HepG2 (cell line): ENCODE results near the gene STK17A. TPM values are rescaled to one million over a fixed set of nuclear protein-coding genes. Genes with fewer than 3 reads are reported as not detected.

Experiments
- ATAD3A ChIP-seq: sonication (generic); formaldehyde crosslinking; IDR thresholded peaks from 2 replicates; pipeline ENCODE4 v1.4.0; 2020; ENCODE audit warnings: missing genetic modification reagents
- ATF7 ChIP-seq, 2 experiments: fragments of 450-650 bp in 1 of 2; sonication (generic) in 1 of 2; formaldehyde crosslinking in 1 of 2; IDR thresholded peaks; 2 replicates each; pipeline versions ENCODE4 v1.4.0 to v1.6.1; 2016 to 2020; ENCODE audit warnings: antibody characterized with exemption in 1 of 2, mild to moderate bottlenecking in 1 of 2, missing genetic modification reagents in 1 of 2
- BRCA1 ChIP-seq: sonication (generic); formaldehyde crosslinking; IDR thresholded peaks from 2 replicates; pipeline ENCODE4 v1.4.0; 2020; ENCODE audit warnings: missing genetic modification reagents
- CREB1 ChIP-seq, 2 experiments: fragments of 450-650 bp in 1 of 2; IDR thresholded peaks; 2 replicates each; pipeline ENCODE4 v1.6.1; 2016 to 2017; ENCODE audit warnings: control low read depth in 1 of 2, mild to moderate bottlenecking in 1 of 2, missing compliant biosample characterization in 1 of 2, missing genetic modification characterization in 1 of 2
- EZH2 ChIP-seq: conservative IDR thresholded peaks from 2 replicates; pipeline ENCODE4 v1.6.1; 2012; ENCODE audit warnings: mild to moderate bottlenecking, low read depth, low read length, moderate library complexity
- GPN1 ChIP-seq: sonication (generic); formaldehyde crosslinking; IDR thresholded peaks from 2 replicates; pipeline ENCODE4 v1.5.1; 2020; ENCODE audit warnings: missing genetic modification reagents, borderline replicate concordance
- HDAC6 ChIP-seq: fragments of 200-600 bp; sonication (generic); IDR thresholded peaks from 2 replicates; pipeline ENCODE4 v1.7.0; 2017; ENCODE audit warnings: mild to moderate bottlenecking, antibody characterized with exemption, low read length, low read depth
- HNRNPLL ChIP-seq: fragments of 200-400 bp; formaldehyde crosslinking; IDR thresholded peaks from 2 replicates; pipeline ENCODE4 v1.6.1; 2017; ENCODE audit warnings: mild to moderate bottlenecking, low read depth, low read length; ENCODE audit not compliant: poor library complexity, severe bottlenecking
- HOXA9 ChIP-seq: sonication (generic); formaldehyde crosslinking; IDR thresholded peaks from 2 replicates; pipeline ENCODE4 v1.8.1; 2022; ENCODE audit warnings: missing genetic modification reagents, mild to moderate bottlenecking, moderate library complexity, borderline replicate concordance
- IKZF5 ChIP-seq: IDR thresholded peaks from 2 replicates; pipeline ENCODE4 v1.6.1; 2018; ENCODE audit warnings: missing genetic modification reagents, mild to moderate bottlenecking, missing compliant biosample characterization
- MAZ ChIP-seq, 2 experiments: sonication (generic) in 1 of 2; formaldehyde crosslinking in 1 of 2; IDR thresholded peaks; 2 replicates each; pipeline versions ENCODE4 v1.5.0 to v1.6.1; 2012 to 2020; ENCODE audit warnings: low read depth in 2 of 2, mild to moderate bottlenecking in 2 of 2, borderline replicate concordance in 1 of 2, improper control_type of control experiment in 1 of 2, low read length in 1 of 2, missing genetic modification reagents in 1 of 2, moderate library complexity in 1 of 2
- MEIS2 ChIP-seq: sonication (generic); formaldehyde crosslinking; IDR thresholded peaks from 2 replicates; pipeline ENCODE4 v1.9.0; 2021; ENCODE audit warnings: mild to moderate bottlenecking, missing genetic modification reagents
- NKX3-1 ChIP-seq: sonication (generic); formaldehyde crosslinking; IDR thresholded peaks from 2 replicates; pipeline ENCODE4 v1.5.0; 2020; ENCODE audit warnings: missing genetic modification reagents
- ONECUT2 ChIP-seq: sonication (generic); formaldehyde crosslinking; IDR thresholded peaks from 2 replicates; pipeline ENCODE4 v1.4.0; 2020; ENCODE audit warnings: missing genetic modification reagents
- PHF20 ChIP-seq: sonication (generic); formaldehyde crosslinking; IDR thresholded peaks from 2 replicates; pipeline ENCODE4 v1.5.0; 2020; ENCODE audit warnings: mild to moderate bottlenecking, missing genetic modification reagents
- SKIL ChIP-seq: sonication (generic); formaldehyde crosslinking; IDR thresholded peaks from 2 replicates; pipeline ENCODE4 v1.8.0; 2022; ENCODE audit warnings: missing genetic modification reagents, mild to moderate bottlenecking, moderate library complexity, borderline replicate concordance
- SMYD3 ChIP-seq: sonication (generic); formaldehyde crosslinking; IDR thresholded peaks from 2 replicates; pipeline ENCODE4 v1.8.1; 2023; ENCODE audit warnings: mild to moderate bottlenecking, missing genetic modification reagents
- SOX6 ChIP-seq, 2 experiments: fragments of 450-650 bp in 1 of 2; sonication (generic) in 1 of 2; formaldehyde crosslinking in 1 of 2; IDR thresholded peaks; 2 replicates each; pipeline versions ENCODE4 v1.4.0 to v1.6.1; 2017 to 2020; ENCODE audit warnings: antibody characterized with exemption in 1 of 2, mild to moderate bottlenecking in 1 of 2, missing genetic modification reagents in 1 of 2
- THAP7 ChIP-seq: sonication (generic); formaldehyde crosslinking; IDR thresholded peaks from 2 replicates; pipeline ENCODE4 v1.8.1; 2023; ENCODE audit warnings: mild to moderate bottlenecking, missing genetic modification reagents
- ZMAT5 ChIP-seq: sonication (generic); formaldehyde crosslinking; IDR thresholded peaks from 2 replicates; pipeline ENCODE4 v1.5.0; 2020; ENCODE audit warnings: mild to moderate bottlenecking, low read depth, missing genetic modification reagents, borderline replicate concordance
- ZNF138 ChIP-seq: sonication (generic); formaldehyde crosslinking; IDR thresholded peaks from 2 replicates; pipeline ENCODE4 v1.5.0; 2020; ENCODE audit warnings: mild to moderate bottlenecking, low read depth, missing genetic modification reagents
- ZNF234 ChIP-seq: sonication (generic); formaldehyde crosslinking; conservative IDR thresholded peaks from 2 replicates; pipeline ENCODE4 v1.5.1; 2020; ENCODE audit warnings: mild to moderate bottlenecking, missing genetic modification reagents
- ZNF569 ChIP-seq: sonication (generic); formaldehyde crosslinking; IDR thresholded peaks from 2 replicates; pipeline ENCODE4 v1.5.0; 2020; ENCODE audit warnings: mild to moderate bottlenecking, missing genetic modification reagents, moderate library complexity, borderline replicate concordance
- ZNF589 ChIP-seq: sonication (generic); formaldehyde crosslinking; conservative IDR thresholded peaks from 2 replicates; pipeline ENCODE4 v1.8.0; 2022; ENCODE audit warnings: mild to moderate bottlenecking, moderate library complexity, missing genetic modification reagents
- ZNF773 ChIP-seq: sonication (generic); formaldehyde crosslinking; IDR thresholded peaks from 2 replicates; pipeline ENCODE4 v1.4.0; 2020; ENCODE audit warnings: missing genetic modification reagents, borderline replicate concordance
- polyA plus RNA-seq, 8 experiments: library from polyadenylated mRNA; depleted of rRNA in 3 of 8; stranded (reverse) in 7 of 8; unstranded in 1 of 8; fragments of >200 nt; fragmentation: Illumina TruSeq in 4 of 8; extraction: Trizol in 4 of 8; gene quantifications; 2 replicates each; pipeline versions ENCODE4 v1.2.1 to v1.2.3, GENCODE V29; 2011 to 2016; ENCODE audit warnings: low read depth in 4 of 8, missing spikeins in 1 of 8, mixed read lengths in 1 of 8; ENCODE audit not compliant: insufficient read depth in 1 of 8
- total RNA-seq, 5 experiments: library from RNA; depleted of rRNA; stranded (reverse); fragments of >200 nt; fragmentation: Illumina TruSeq; extraction: Trizol; gene quantifications; 2 replicates each; pipeline ENCODE4 v1.2.3, GENCODE V29; 2016; ENCODE audit warnings: low read depth in 1 of 5

STK17A gene
- total and polyA plus RNA-seq, 2 of the 13 experiments (the other 11 are each of a cell fraction or from before 2014, with no cell fraction given), result 18.6 to 24.3 TPM

- TF ChIP-seq ZNF589 (CRISPR knock-in tag) (no peak), ATF7 (IDR thresholded peaks at IDR 0.05) (no peak), ATF7 (CRISPR knock-in tag; IDR thresholded peaks at IDR 0.05) (no peak), SOX6 (IDR thresholded peaks at IDR 0.05) (no peak), SOX6 (CRISPR knock-in tag; IDR thresholded peaks at IDR 0.05) (peak; percentile 11; the same call in 1 of the 2 replicates), SKIL (CRISPR knock-in tag) (no peak), ZMAT5 (no peak), HNRNPLL (peak; percentile 12), THAP7 (CRISPR knock-in tag) (no peak), ATAD3A (CRISPR knock-in tag) (no peak), BRCA1 (CRISPR knock-in tag) (no peak), HDAC6 (no peak), NKX3-1 (CRISPR knock-in tag) (no peak), ZNF138 (CRISPR knock-in tag) (no peak), ONECUT2 (CRISPR knock-in tag) (no peak), EZH2 (no peak), PHF20 (CRISPR knock-in tag) (no peak), HOXA9 (CRISPR knock-in tag) (no peak), IKZF5 (CRISPR knock-in tag) (no peak), GPN1 (no peak), MAZ (IDR thresholded peaks at IDR 0.05; ENCODE audit: borderline replicate concordance, low read depth, low read length) (no peak), MAZ (CRISPR knock-in tag; IDR thresholded peaks at IDR 0.05; ENCODE audit: low read depth) (peak; percentile 21; the same call in 1 of the 2 replicates), MEIS2 (CRISPR knock-in tag) (no peak), CREB1 (IDR thresholded peaks at IDR 0.05) (no peak), CREB1 (CRISPR knock-in tag; IDR thresholded peaks at IDR 0.05) (no peak), ZNF234 (no peak), ZNF773 (no peak), ZNF569 (CRISPR knock-in tag) (no peak), SMYD3 (no peak)
These were observed 701 bp downstream of the STK17A start (continued) for GRCh38 chr7:43583424-43584194.
